Fibroblast of lung (primary cell): ENCODE data around the gene CDC42EP1. TPM values are rescaled to one million over a fixed set of nuclear protein-coding genes. Genes with fewer than 3 reads are reported as not detected.

Source experiments
- DNase-seq, 2 donors: peaks; one replicate each; pipeline versions ENCODE4 v3.0.0 to v3.0.0-alpha.2; 2010; ENCODE audit warnings: low read depth in 2 of 2
- H2AFZ ChIP-seq: 2 replicates; pipeline ENCODE4 v1.5.1; 2012; ENCODE audit warnings: low read length, control low read depth, inconsistent platforms
- H3K27ac ChIP-seq: 2 replicates; pipeline ENCODE4 v1.5.1; 2011; ENCODE audit warnings: low read length, control low read depth; ENCODE audit not compliant: insufficient read depth
- H3K27me3 ChIP-seq: 2 replicates; pipeline ENCODE4 v1.5.1; 2011; ENCODE audit warnings: mild to moderate bottlenecking, low read length; ENCODE audit not compliant: control insufficient read depth, insufficient read depth
- H3K36me3 ChIP-seq: 2 replicates; pipeline ENCODE4 v1.5.1; 2011; ENCODE audit warnings: low read length; ENCODE audit not compliant: control insufficient read depth, insufficient read depth
- H3K4me1 ChIP-seq: 2 replicates; pipeline ENCODE4 v1.5.1; 2011; ENCODE audit warnings: low read length; ENCODE audit not compliant: control insufficient read depth, insufficient read depth; ENCODE audit errors: extremely low read depth
- H3K4me2 ChIP-seq: 2 replicates; pipeline ENCODE4 v1.5.1; 2011; ENCODE audit warnings: low read length, control low read depth; ENCODE audit not compliant: insufficient read depth; ENCODE audit errors: extremely low read depth
- H3K4me3 ChIP-seq, 4 experiments: fragments of 200-600 bp in 1 of 4; sonication (generic) in 1 of 4; replicated peaks in 1 of 4; 2 replicates each; pipeline ENCODE4 v1.5.1; 2011 to 2016; ENCODE audit warnings: low read length in 4 of 4, low read depth in 3 of 4, mild to moderate bottlenecking in 3 of 4, control low read depth in 2 of 4, inconsistent platforms in 1 of 4, mixed read lengths in 1 of 4; ENCODE audit not compliant: insufficient read depth in 1 of 4; ENCODE audit errors: control extremely low read depth in 1 of 4
- H3K79me2 ChIP-seq: 2 replicates; pipeline ENCODE4 v1.5.1; 2012; ENCODE audit warnings: mild to moderate bottlenecking, low read length, inconsistent platforms; ENCODE audit not compliant: control insufficient read depth, insufficient read depth
- H3K9ac ChIP-seq: 2 replicates; pipeline ENCODE4 v1.5.1; 2011; ENCODE audit warnings: mild to moderate bottlenecking, low read length, control low read depth; ENCODE audit not compliant: insufficient read depth
- H3K9me3 ChIP-seq: 2 replicates; pipeline ENCODE4 v1.5.1; 2012; ENCODE audit warnings: low read depth, low read length; ENCODE audit not compliant: control insufficient read depth, insufficient read depth
- H4K20me1 ChIP-seq: 2 replicates; pipeline ENCODE4 v1.5.1; 2011; ENCODE audit warnings: low read length; ENCODE audit not compliant: control insufficient read depth, insufficient read depth; ENCODE audit errors: extremely low read depth
- CTCF ChIP-seq, 2 donors: IDR thresholded peaks in 1 of 2; conservative IDR thresholded peaks in 1 of 2; 1 replicate in 1 of 2; 2 replicates in 1 of 2; pipeline ENCODE4 v1.5.1; 2011 to 2012; ENCODE audit warnings: low read length in 2 of 2, control low read depth in 1 of 2, inconsistent platforms in 1 of 2, low read depth in 1 of 2, mild to moderate bottlenecking in 1 of 2
- EZH2 ChIP-seq: IDR thresholded peaks from 2 replicates; pipeline ENCODE4 v1.5.1; 2012; ENCODE audit warnings: low read length, control low read depth, mild to moderate bottlenecking; ENCODE audit errors: missing control alignments
- polyA minus RNA-seq: library from RNA; depleted of rRNA, polyadenylated mRNA; stranded (reverse); fragments of >200 nt; gene quantifications from 2 replicates; pipeline ENCODE4 v1.2.3, GENCODE V29; 2011; ENCODE audit warnings: low replicate concordance
- polyA plus RNA-seq, 2 donors: library from polyadenylated mRNA; depleted of rRNA in 1 of 2; stranded (reverse) in 1 of 2; unstranded in 1 of 2; fragments of >200 nt; gene quantifications; 2 replicates each; pipeline ENCODE4 v1.2.1, GENCODE V29; 2011 to 2012; ENCODE audit warnings: missing spikeins in 1 of 2
- total RNA-seq: library from RNA; depleted of rRNA; stranded (reverse); fragments of >200 nt; gene quantifications from 2 replicates; pipeline ENCODE4 v1.2.1, GENCODE V29; 2014

Gene CDC42EP1, protein sequence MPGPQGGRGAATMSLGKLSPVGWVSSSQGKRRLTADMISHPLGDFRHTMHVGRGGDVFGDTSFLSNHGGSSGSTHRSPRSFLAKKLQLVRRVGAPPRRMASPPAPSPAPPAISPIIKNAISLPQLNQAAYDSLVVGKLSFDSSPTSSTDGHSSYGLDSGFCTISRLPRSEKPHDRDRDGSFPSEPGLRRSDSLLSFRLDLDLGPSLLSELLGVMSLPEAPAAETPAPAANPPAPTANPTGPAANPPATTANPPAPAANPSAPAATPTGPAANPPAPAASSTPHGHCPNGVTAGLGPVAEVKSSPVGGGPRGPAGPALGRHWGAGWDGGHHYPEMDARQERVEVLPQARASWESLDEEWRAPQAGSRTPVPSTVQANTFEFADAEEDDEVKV
- 11.8 and 17.2 TPM in 2 replicates for total RNA-seq
- 10.4 and 10.6 TPM in 2 replicates for polyA plus RNA-seq
- polyA plus RNA-seq (2012) = 63.6 and 69.7 TPM in 2 replicates
- 72.6 and 80.2 TPM in 2 replicates for polyA minus RNA-seq

DNA sequence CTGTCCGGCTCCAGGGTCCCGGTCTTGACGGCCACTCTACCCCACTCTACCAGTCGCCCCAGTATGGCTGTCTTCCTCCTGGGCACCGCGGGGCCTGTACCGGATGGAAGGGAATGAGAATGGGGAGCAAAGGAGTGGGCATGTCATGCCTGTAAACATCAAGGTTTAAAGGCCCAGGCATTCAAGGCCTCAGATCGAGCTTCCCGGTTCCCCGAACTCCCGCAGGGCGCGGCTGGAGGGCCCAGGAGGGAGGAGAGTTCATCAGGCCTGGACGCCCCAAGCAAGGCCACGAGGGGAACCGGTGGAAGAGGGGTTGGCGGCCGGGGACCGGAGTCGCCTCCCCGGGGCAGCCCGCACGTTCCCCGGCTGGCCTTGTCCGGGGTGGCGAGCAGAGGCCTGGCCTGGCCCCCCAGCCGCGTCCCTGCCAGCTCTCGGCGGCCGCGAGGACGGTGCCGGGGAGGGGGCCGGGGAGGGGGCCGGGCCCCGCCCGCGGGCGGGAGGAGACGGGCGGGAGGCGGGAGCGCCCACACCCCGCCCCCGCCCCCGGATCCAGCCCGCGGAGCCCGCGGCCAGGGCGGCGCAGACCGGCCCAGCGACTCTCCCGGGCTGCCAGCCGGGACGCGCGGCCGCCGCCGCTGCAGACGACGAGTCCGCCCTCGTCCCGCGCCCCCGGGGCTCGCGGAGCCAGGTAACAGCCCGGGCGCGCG is at the start of gene CDC42EP1:
Gene CDC42EP1, plus strand, starts transcription at position 580 of the 707 bp plus-strand sequence. CDS start 5,870 bp downstream, outside the sequence.
- H3K9me3 ChIP-seq = no peaks in the 10 kb centered on the region
- peak within 1 kb of the TSS; percentile 84 for H3K9ac ChIP-seq
- peak within 1 kb of the TSS; percentile 95 for H3K4me2 ChIP-seq
- peak within 1 kb of the TSS; percentile 88 for H3K27ac ChIP-seq
- H3K4me1 ChIP-seq = peaks cover 27% of the 10 kb centered on the region
- H3K79me2 ChIP-seq = peaks cover 40% of the 10 kb centered on the region
- peak within 1 kb of the TSS; percentile 30 for H2AFZ ChIP-seq
- no peaks in the 10 kb centered on the region for H3K36me3 ChIP-seq
- DNase-seq = peak; percentile 54 to 59
- no peaks in the 10 kb centered on the region for H3K27me3 ChIP-seq
- peaks cover 4% of the 10 kb centered on the region for H4K20me1 ChIP-seq
- TF ChIP-seq CTCF (conservative IDR thresholded peaks at IDR 0.05 in 1 of 2, IDR thresholded peaks at IDR 0.05 in 1 of 2; ENCODE audit: low read depth in 1 of 2, low read length in 2 of 2) (no peak), EZH2 (no peak)
- H3K4me3 ChIP-seq = peak within 1 kb of the TSS; percentile 68 to 96 (median 86)

DNA sequence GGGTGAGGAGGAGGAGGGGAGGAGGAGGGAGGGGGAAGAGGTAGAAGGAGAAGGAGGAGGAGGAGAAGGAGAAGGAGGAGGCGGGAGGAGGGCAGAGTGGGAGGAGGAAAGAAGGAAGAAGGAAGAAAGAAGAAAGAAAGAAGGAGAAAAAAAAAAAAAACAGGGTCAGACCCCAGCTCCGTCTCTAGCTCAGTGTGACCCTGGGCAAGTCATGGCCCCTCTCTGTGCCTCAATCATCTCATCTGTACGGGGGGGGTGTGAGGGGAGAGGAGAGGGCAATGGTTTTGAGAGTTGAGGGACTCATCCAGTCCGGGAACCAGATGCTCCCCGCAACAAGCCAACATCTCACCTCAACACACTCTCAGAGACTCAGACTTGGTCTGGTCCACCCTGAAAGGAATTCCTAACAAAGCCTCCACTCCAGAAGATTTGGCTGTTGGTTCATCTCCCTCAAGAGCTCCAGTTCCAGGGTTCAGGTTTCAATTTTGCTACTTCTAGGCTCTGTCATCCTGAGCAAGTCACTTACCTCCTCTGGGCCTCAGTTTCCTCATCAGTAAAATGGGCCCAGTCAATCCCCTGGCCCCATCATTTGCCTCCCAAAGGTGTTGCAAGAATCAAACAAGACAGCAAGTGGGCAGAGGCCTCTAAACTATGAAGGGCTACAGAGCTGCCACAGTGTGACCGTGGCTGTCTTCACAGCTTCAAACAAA is 48.7 kb upstream of the CDC42EP1 start:
- peak overlapping the region; percentile 57 for H3K27ac ChIP-seq
- H3K4me1 ChIP-seq = peaks cover 18% of the 10 kb centered on the region
- H3K4me3 ChIP-seq = no peak overlapping the region
- H3K27me3 ChIP-seq = no peaks in the 10 kb centered on the region
- no peaks in the 10 kb centered on the region for H3K9me3 ChIP-seq
- H3K79me2 ChIP-seq = no peaks in the 10 kb centered on the region
- H3K9ac ChIP-seq = no peak overlapping the region
- TF ChIP-seq CTCF (conservative IDR thresholded peaks at IDR 0.05 in 1 of 2, IDR thresholded peaks at IDR 0.05 in 1 of 2; ENCODE audit: low read depth in 1 of 2, low read length in 2 of 2) = no peak
- no peak for TF ChIP-seq EZH2
- no peak overlapping the region for H2AFZ ChIP-seq
- DNase-seq = peak in 1 of 2 donors; percentile 45
- peaks cover 4% of the 10 kb centered on the region for H3K36me3 ChIP-seq
- peak overlapping the region; percentile 66 for H3K4me2 ChIP-seq
- no peaks in the 10 kb centered on the region for H4K20me1 ChIP-seq
